Adrenal gland (tissue), 12 donors: ENCODE results near the gene RBM34. TPM values are rescaled to one million over a fixed set of nuclear protein-coding genes. Genes with fewer than 3 reads are reported as not detected.
A peak's percentile ranks its signal among the peaks of the same experiment; 100 is the strongest.
"Not testable (repeated sequence)": the region's sequence is repeated elsewhere in the genome, so short reads cannot be mapped to it uniquely, and the experiment has no call there.

Source experiments
- DNase-seq, 7 donors: peaks; one replicate each; pipeline ENCODE4 v3.0.0-alpha.2; 2019 to 2020
- H3K27ac ChIP-seq, 5 donors: fragments of 200-600 bp; sonication (generic) in 4 of 5; 1 replicate in 3 of 5; 2 replicates in 2 of 5; pipeline versions ENCODE4 v1.5.1 to v1.8.0; 2016 to 2020; ENCODE audit warnings: mild to moderate bottlenecking in 1 of 5
- H3K27me3 ChIP-seq: fragments of 200-600 bp; 2 replicates; pipeline ENCODE4 v1.8.0; 2021
- H3K36me3 ChIP-seq, 2 donors: fragments of 200-600 bp; replicated peaks in 1 of 2; 1 replicate in 1 of 2; 2 replicates in 1 of 2; pipeline versions ENCODE4 v1.5.1 to v1.8.0; 2018 to 2022
- H3K4me1 ChIP-seq, 2 donors: fragments of 200-600 bp; replicated peaks in 1 of 2; 1 replicate in 1 of 2; 2 replicates in 1 of 2; pipeline versions ENCODE4 v1.5.1 to v1.8.0; 2018 to 2021
- H3K4me3 ChIP-seq, 4 donors: fragments of 200-600 bp; sonication (generic) in 3 of 4; one replicate each; pipeline ENCODE4 v1.5.1; 2016 to 2018
- H3K9me3 ChIP-seq, 3 donors: fragments of 200-600 bp; sonication (generic) in 1 of 3; replicated peaks in 1 of 3; 1 replicate in 2 of 3; 2 replicates in 1 of 3; pipeline versions ENCODE4 v1.5.1 to v1.8.0; 2016 to 2021
- CTCF ChIP-seq, 6 experiments: fragments of 450-650 bp in 4 of 6; fragments of 200-600 bp in 2 of 6; sonication (generic) in 1 of 6; IDR thresholded peaks; 1 replicate in 5 of 6; 2 replicates in 1 of 6; pipeline versions ENCODE4 v1.5.1 to v1.8.0; 2016 to 2021; ENCODE audit warnings: antibody characterized with exemption in 6 of 6, mild to moderate bottlenecking in 2 of 6, moderate library complexity in 1 of 6
- POLR2A ChIP-seq, 2 donors: fragments of 450-650 bp; IDR thresholded peaks; one replicate each; pipeline ENCODE4 v1.6.1; 2017; ENCODE audit warnings: antibody characterized with exemption in 2 of 2, mild to moderate bottlenecking in 2 of 2, moderate library complexity in 1 of 2
- WGBS, 4 donors: extraction: QIAGEN DNeasy Blood & Tissue Kit in 2 of 4; methylation state at CpG; one replicate each; pipeline versions ENCODE4 v1.1.5 to v1.1.7; 2013 to 2017; 5-methylcytosine and 5-hydroxymethylcytosine counted together
- intact Hi-C, 2 donors: fragments of 100-400 bp; cut with DNase I; formaldehyde crosslinking; loops; one replicate each; pipeline versions ENCODE4 v1.14.1 to v1.15.0; 2022 to 2023
- polyA plus RNA-seq, 3 donors: library from polyadenylated mRNA; stranded (reverse); fragments of 200-250 nt in 2 of 3; fragments of 350-450 nt in 1 of 3; fragmentation: Illumina TruSeq in 1 of 3; extraction: RNeasy Lipid Tissue Mini Kit (QIAGEN cat#74804) in 1 of 3; gene quantifications; one replicate each; pipeline ENCODE4 v1.2.3, GENCODE V29; 2013 to 2014
- total RNA-seq, 9 donors: library from RNA; depleted of rRNA in 4 of 9; stranded (reverse); fragments of >200 nt in 4 of 9; fragments of 120-200 nt in 1 of 9; fragmentation: NEBNext Ultra II Directional in 1 of 9; extraction: Animal tissue kit (Norgen Biotek cat#: 25700) in 1 of 9; gene quantifications; one replicate each; pipeline versions ENCODE4 v1.1.0 to v1.2.4, GENCODE V29; 2013 to 2023
- donor health status: healthy with polysubstance abuse.
- donor health status: Bipolar disorder and iron deficiency.
- donor health status: DM: yes; HTN: yes; CAD: no.
- donor health status: DM: no; HTN: no; CAD: no.
- donor health status: DM: no; HTN: no; CAD: no.
- donor health status: DM: yes; HTN: yes; CAD: no.

RBM34 gene
- total and polyA plus RNA-seq, 12 donors: 16.6 to 181 (median 63.2) TPM

GRCh38 chr1:235100194-235100772 is 60.8 kb downstream of the RBM34 start:
- Histone ChIP-seq H3K4me1 (no peaks in the 10 kb centered on the region), H3K4me3 (no peak overlapping the region), H3K36me3 (no peaks in the 10 kb centered on the region), H3K27me3 (no peaks in the 10 kb centered on the region), H3K27ac (no peak overlapping the region), H3K9me3 (no peaks in the 10 kb centered on the region)
- TF ChIP-seq CTCF (IDR thresholded peaks at IDR 0.05): no peak
- no peak for TF ChIP-seq POLR2A (IDR thresholded peaks at IDR 0.05)
- intact Hi-C loops: no loop called here
- WGBS, 4 donors: 69 to 87% (median 76%) methylated on average over 11 to 13 of the region's 13 CpGs
- DNase-seq: peak in 1 of 7 donors; percentile 50

GRCh38 chr1:235098991-235099390 is 62.1 kb downstream of the RBM34 start:
- H3K9me3 ChIP-seq: no peaks in the 10 kb centered on the region
- H3K4me3 ChIP-seq: no peak overlapping the region
- peak in 1 of 7 donors; percentile 45 for DNase-seq
- H3K27me3 ChIP-seq: no peaks in the 10 kb centered on the region
- no peaks in the 10 kb centered on the region for H3K36me3 ChIP-seq
- WGBS, 4 donors: 94 to 95% (median 94%) methylated on average over 9 of the region's 9 CpGs
- TF ChIP-seq POLR2A (IDR thresholded peaks at IDR 0.05) (no peak), CTCF (IDR thresholded peaks at IDR 0.05) (no peak)
- intact Hi-C loops: loop anchor here in 1 of 2 donors (10.0 kb wide), 1 partner anchor 316 kb away; no protein-coding TSS in a partner anchor
- peaks cover 0 to under 1% of the 10 kb centered on the region in 2 donors for H3K4me1 ChIP-seq
- no peak overlapping the region for H3K27ac ChIP-seq

DNA sequence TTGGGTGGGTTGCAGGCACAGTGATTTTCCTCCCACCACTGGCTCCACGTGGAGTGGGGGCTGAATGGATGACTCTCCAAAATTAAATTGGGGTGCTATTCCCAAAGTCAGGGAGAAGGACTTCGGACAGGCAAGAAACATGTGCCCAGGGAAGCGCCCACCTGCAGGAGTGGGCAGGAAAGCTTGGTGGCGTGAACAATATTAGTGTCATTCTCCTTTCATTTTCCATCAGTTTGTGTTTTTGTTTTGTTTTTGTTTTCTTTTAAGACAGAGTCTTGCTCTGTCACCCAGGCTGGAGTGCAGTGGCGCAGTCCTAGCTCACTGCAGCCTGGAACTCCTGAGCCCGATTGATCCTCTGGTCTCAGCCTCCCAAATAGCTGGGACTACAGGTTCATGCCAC is 62.5 kb downstream of the RBM34 start:
- no peak for TF ChIP-seq CTCF (IDR thresholded peaks at IDR 0.05)
- no peak for TF ChIP-seq POLR2A (IDR thresholded peaks at IDR 0.05)
- DNase-seq: peak in 1 of 7 donors; percentile 35
- intact Hi-C loops: loop anchor here in 1 of 2 donors (10.0 kb wide), 1 partner anchor 316 kb away; no protein-coding TSS in a partner anchor
- H3K4me1 ChIP-seq: peaks cover 0 to 5% of the 10 kb centered on the region in 2 donors
- no peaks in the 10 kb centered on the region for H3K27me3 ChIP-seq
- H3K27ac ChIP-seq: no peak overlapping the region
- H3K4me3 ChIP-seq: no peak overlapping the region
- H3K36me3 ChIP-seq: no peaks in the 10 kb centered on the region
- no peaks in the 10 kb centered on the region for H3K9me3 ChIP-seq
- WGBS, 4 donors: 74 to 87% (median 81%) methylated on average over 6 of the region's 6 CpGs

- intact Hi-C loops: loop anchor here in 1 of 2 donors (10.0 kb wide), 1 partner anchor 317 kb away; no protein-coding TSS in a partner anchor
- not testable (repeated sequence) for H3K27me3 ChIP-seq, H3K4me3 ChIP-seq, H3K9me3 ChIP-seq, H3K27ac ChIP-seq, H3K36me3 ChIP-seq
- 81 to 88% (median 86%) methylated on average over 14 of the region's 14 CpGs for WGBS, 4 donors
- peak in 2 of 7 donors; percentile 11 to 38 for DNase-seq
- H3K4me1 ChIP-seq: peaks cover 0 to 10% of the 10 kb centered on the region in 2 donors
These were observed 63.5 kb downstream of the RBM34 start for GRCh38 chr1:235097501-235097900.
